ENCODE results near the gene SYPL1.

SYPL1 gene

DNA sequence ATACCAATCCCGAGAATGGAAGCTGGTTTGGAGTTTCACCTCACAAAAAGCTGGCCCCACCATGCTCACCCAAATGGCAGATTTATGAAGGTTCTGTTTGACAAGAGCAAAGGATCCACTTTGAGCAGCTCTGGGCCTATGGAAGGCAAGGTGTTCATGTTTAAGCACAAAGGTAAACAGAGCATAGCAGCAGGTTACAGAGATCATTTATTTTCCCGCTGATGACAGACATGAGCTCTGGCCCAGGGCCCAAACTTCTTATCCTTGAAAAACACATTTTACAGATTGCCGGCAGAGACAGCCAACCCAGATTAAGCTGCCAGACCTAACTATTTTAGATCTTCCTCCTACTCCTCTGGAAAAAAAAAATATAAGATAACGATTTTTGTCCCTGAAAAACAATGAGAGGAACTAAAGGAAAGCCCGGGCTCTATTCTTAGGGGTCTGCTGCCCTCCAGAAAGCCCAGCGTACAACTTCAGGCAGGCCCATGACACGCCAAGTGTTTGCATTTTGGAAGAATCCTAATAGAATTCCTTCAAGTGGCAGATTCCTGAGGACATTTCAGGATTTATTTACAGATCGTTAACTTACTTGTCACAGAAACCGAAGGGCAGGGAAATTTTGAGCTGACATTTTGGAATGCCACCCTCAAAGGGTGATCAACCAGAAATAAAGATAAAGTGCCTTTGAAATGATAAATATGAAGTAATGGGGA is 40.0 kb downstream of the SYPL1 start (continued):
- TF ChIP-seq ZNF830 (tag by site-specific recombination; IDR thresholded peaks at IDR 0.05; ENCODE audit: low read depth) (no peak; the same call in 1 of the 2 replicates), ZNF621 (tag by site-specific recombination; IDR thresholded peaks at IDR 0.05) (no peak), ZSCAN16 (tag by site-specific recombination; IDR thresholded peaks at IDR 0.05) (no peak), ZNF391 (tag by site-specific recombination; IDR thresholded peaks at IDR 0.05; ENCODE audit: borderline replicate concordance, low read depth) (no peak), BCL11B (tag by site-specific recombination; IDR thresholded peaks at IDR 0.05; ENCODE audit: low read depth) (no peak), ZNF785 (tag by site-specific recombination; IDR thresholded peaks at IDR 0.05) (no peak), TCF7L2 (IDR thresholded peaks at IDR 0.05; ENCODE audit: borderline replicate concordance, low read depth, low read length) (no peak), ZNF791 (tag by site-specific recombination; IDR thresholded peaks at IDR 0.05) (no peak), ZNF302 (tag by site-specific recombination; IDR thresholded peaks at IDR 0.05; ENCODE audit: low read depth) (no peak), ZSCAN30 (tag by site-specific recombination; IDR thresholded peaks at IDR 0.05) (no peak), ZNF677 (tag by site-specific recombination; IDR thresholded peaks at IDR 0.05) (no peak), MZF1 (tag by site-specific recombination; IDR thresholded peaks at IDR 0.05; ENCODE audit: borderline replicate concordance) (no peak), KLF10 (tag by site-specific recombination; IDR thresholded peaks at IDR 0.05) (no peak), ZEB2 (tag by site-specific recombination; IDR thresholded peaks at IDR 0.05) (0 out of 2 replicates have a peak, but pooled peaks have one; percentile 27), ZNF132 (tag by site-specific recombination; IDR thresholded peaks at IDR 0.05; ENCODE audit: borderline replicate concordance) (no peak), SP2 (tag by site-specific recombination; IDR thresholded peaks at IDR 0.05) (no peak), ZNF133 (tag by site-specific recombination; IDR thresholded peaks at IDR 0.05) (no peak), ZNF792 (tag by site-specific recombination; IDR thresholded peaks at IDR 0.05) (no peak), ZNF335 (tag by site-specific recombination; conservative IDR thresholded peaks at IDR 0.05) (peak; percentile 62), RBAK (tag by site-specific recombination; IDR thresholded peaks at IDR 0.05) (no peak), ZNF600 (tag by site-specific recombination; IDR thresholded peaks at IDR 0.05) (no peak), KLF8 (tag by site-specific recombination; IDR thresholded peaks at IDR 0.05) (no peak), GLI4 (tag by site-specific recombination; IDR thresholded peaks at IDR 0.05) (no peak), ZNF324 (tag by site-specific recombination; IDR thresholded peaks at IDR 0.05) (0 out of 2 replicates have a peak, but pooled peaks have one; percentile 19), GFI1B (tag by site-specific recombination; IDR thresholded peaks at IDR 0.05) (no peak), ZNF558 (tag by site-specific recombination; IDR thresholded peaks at IDR 0.05) (no peak), ZNF248 (tag by site-specific recombination; IDR thresholded peaks at IDR 0.05) (no peak)
- TF ChIP-seq, protein P1, sequence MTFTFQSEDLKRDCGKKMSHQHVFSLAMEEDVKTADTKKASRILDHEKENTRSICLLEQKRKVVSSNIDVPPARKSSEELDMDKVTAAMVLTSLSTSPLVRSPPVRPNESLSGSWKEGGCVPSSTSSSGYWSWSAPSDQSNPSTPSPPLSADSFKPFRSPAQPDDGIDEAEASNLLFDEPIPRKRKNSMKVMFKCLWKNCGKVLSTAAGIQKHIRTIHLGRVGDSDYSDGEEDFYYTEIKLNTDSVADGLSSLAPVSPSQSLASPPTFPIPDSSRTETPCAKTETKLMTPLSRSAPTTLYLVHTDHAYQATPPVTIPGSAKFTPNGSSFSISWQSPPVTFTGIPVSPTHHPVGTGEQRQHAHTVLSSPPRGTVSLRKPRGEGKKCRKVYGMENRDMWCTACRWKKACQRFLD (tag by site-specific recombination; IDR thresholded peaks at IDR 0.05), result no peak
- TF ChIP-seq, protein P2, sequence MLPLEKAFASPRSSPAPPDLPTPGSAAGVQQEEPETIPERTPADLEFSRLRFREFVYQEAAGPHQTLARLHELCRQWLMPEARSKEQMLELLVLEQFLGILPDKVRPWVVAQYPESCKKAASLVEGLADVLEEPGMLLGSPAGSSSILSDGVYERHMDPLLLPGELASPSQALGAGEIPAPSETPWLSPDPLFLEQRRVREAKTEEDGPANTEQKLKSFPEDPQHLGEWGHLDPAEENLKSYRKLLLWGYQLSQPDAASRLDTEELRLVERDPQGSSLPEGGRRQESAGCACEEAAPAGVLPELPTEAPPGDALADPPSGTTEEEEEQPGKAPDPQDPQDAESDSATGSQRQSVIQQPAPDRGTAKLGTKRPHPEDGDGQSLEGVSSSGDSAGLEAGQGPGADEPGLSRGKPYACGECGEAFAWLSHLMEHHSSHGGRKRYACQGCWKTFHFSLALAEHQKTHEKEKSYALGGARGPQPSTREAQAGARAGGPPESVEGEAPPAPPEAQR (tag by site-specific recombination; IDR thresholded peaks at IDR 0.05), result no peak
- TF ChIP-seq, protein P3, sequence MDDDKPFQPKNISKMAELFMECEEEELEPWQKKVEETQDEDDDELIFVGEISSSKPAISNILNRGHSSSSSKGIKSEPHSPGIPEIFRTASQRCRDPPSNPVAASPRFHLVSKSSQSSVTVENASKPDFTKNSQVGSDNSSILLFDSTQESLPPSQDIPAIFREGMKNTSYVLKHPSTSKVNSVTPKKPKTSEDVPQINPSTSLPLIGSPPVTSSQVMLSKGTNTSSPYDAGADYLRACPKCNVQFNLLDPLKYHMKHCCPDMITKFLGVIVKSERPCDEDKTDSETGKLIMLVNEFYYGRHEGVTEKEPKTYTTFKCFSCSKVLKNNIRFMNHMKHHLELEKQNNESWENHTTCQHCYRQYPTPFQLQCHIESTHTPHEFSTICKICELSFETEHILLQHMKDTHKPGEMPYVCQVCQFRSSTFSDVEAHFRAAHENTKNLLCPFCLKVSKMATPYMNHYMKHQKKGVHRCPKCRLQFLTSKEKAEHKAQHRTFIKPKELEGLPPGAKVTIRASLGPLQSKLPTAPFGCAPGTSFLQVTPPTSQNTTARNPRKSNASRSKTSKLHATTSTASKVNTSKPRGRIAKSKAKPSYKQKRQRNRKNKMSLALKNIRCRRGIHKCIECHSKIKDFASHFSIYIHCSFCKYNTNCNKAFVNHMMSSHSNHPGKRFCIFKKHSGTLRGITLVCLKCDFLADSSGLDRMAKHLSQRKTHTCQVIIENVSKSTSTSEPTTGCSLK (tag by site-specific recombination; IDR thresholded peaks at IDR 0.05), result no peak
- TF ChIP-seq, protein P4, sequence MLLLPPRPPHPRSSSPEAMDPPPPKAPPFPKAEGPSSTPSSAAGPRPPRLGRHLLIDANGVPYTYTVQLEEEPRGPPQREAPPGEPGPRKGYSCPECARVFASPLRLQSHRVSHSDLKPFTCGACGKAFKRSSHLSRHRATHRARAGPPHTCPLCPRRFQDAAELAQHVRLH (tag by site-specific recombination; IDR thresholded peaks at IDR 0.05), result no peak
- TF ChIP-seq, protein P5, sequence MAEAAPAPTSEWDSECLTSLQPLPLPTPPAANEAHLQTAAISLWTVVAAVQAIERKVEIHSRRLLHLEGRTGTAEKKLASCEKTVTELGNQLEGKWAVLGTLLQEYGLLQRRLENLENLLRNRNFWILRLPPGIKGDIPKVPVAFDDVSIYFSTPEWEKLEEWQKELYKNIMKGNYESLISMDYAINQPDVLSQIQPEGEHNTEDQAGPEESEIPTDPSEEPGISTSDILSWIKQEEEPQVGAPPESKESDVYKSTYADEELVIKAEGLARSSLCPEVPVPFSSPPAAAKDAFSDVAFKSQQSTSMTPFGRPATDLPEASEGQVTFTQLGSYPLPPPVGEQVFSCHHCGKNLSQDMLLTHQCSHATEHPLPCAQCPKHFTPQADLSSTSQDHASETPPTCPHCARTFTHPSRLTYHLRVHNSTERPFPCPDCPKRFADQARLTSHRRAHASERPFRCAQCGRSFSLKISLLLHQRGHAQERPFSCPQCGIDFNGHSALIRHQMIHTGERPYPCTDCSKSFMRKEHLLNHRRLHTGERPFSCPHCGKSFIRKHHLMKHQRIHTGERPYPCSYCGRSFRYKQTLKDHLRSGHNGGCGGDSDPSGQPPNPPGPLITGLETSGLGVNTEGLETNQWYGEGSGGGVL (tag by site-specific recombination; IDR thresholded peaks at IDR 0.05), result no peak
- TF ChIP-seq, protein P6, sequence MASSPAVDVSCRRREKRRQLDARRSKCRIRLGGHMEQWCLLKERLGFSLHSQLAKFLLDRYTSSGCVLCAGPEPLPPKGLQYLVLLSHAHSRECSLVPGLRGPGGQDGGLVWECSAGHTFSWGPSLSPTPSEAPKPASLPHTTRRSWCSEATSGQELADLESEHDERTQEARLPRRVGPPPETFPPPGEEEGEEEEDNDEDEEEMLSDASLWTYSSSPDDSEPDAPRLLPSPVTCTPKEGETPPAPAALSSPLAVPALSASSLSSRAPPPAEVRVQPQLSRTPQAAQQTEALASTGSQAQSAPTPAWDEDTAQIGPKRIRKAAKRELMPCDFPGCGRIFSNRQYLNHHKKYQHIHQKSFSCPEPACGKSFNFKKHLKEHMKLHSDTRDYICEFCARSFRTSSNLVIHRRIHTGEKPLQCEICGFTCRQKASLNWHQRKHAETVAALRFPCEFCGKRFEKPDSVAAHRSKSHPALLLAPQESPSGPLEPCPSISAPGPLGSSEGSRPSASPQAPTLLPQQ (tag by site-specific recombination; IDR thresholded peaks at IDR 0.05), result peak; percentile 73

Data from HEK293 (cell line).